Endothelial cell of umbilical vein (primary cell): ENCODE data around the gene SRSF10. TPM values are rescaled to one million over a fixed set of nuclear protein-coding genes. Genes with fewer than 3 reads are reported as not detected.

Experiments
- Bru-seq: library from RNA; stranded (reverse); fragments of 400-500 nt; gene quantifications from one replicate; lab custom pipeline; 2021; lab: Mats Ljungman, UMichigan
- BruChase-seq, 2 experiments: library from RNA; stranded (reverse); fragments of 400-500 nt; gene quantifications; one replicate each; lab custom pipeline; 2021; lab: Mats Ljungman, UMichigan
- BruUV-seq: library from RNA; stranded (reverse); fragments of 400-500 nt; replicated peaks from 2 replicates; lab custom pipeline; 2021; lab: Mats Ljungman, UMichigan
- CTCF ChIA-PET: fragments of 300-600, 350-600 bp; sonication (Branson Sonifier 250); formaldehyde crosslinking; loops from one replicate; lab custom pipeline; 2021; ENCODE audit warnings: antibody characterized with exemption, inconsistent platforms; lab: Charles Lee
- POLR2A ChIA-PET: fragments of 300-600, 350-600 bp; sonication (Branson Sonifier 250); formaldehyde crosslinking; loops from one replicate; lab custom pipeline; 2021; ENCODE audit warnings: antibody characterized with exemption, inconsistent platforms; lab: Charles Lee
- DNase-seq: peaks from one replicate; pipeline ENCODE4 v3.0.0-alpha.2; 2011; ENCODE audit warnings: low read depth, low spot score
- FAIRE-seq: peaks from 2 replicates; lab custom pipeline; 2011; peaks lifted over from hg19 to GRCh38; lab: Jason Lieb, UNC
- H2AFZ ChIP-seq: 2 replicates; pipeline ENCODE4 v1.6.0; 2012; ENCODE audit warnings: low read depth, low read length, control low read depth, inconsistent platforms
- H3K27ac ChIP-seq: 2 replicates; pipeline ENCODE4 v1.5.1; 2011; ENCODE audit warnings: low read depth, mild to moderate bottlenecking, control low read depth, low read length, moderate library complexity; ENCODE audit not compliant: insufficient read depth
- H3K27me3 ChIP-seq, 2 experiments: 2 replicates each; pipeline versions ENCODE4 v1.6.0 to v1.6.1; 2011; ENCODE audit warnings: low read length in 2 of 2, mixed read lengths in 1 of 2; ENCODE audit not compliant: control insufficient read depth in 2 of 2, insufficient read depth in 2 of 2
- H3K36me3 ChIP-seq, 2 experiments: 2 replicates in 1 of 2; 3 replicates in 1 of 2; pipeline ENCODE4 v1.5.1; 2011; ENCODE audit warnings: low read length in 2 of 2, mild to moderate bottlenecking in 1 of 2, moderate library complexity in 1 of 2; ENCODE audit not compliant: control insufficient read depth in 2 of 2, insufficient read depth in 2 of 2; ENCODE audit errors: extremely low read depth in 1 of 2
- H3K4me1 ChIP-seq: 3 replicates; pipeline ENCODE4 v1.5.1; 2011; ENCODE audit warnings: mild to moderate bottlenecking, low read length; ENCODE audit not compliant: control insufficient read depth, insufficient read depth; ENCODE audit errors: extremely low read depth
- H3K4me2 ChIP-seq: 2 replicates; pipeline ENCODE4 v1.6.1; 2011; ENCODE audit warnings: low read length, control low read depth, mixed read lengths; ENCODE audit not compliant: insufficient read depth
- H3K4me3 ChIP-seq, 3 experiments: fragments of 200-600 bp in 1 of 3; sonication (generic), shearing (Covaris generic) in 1 of 3; replicated peaks in 1 of 3; 2 replicates each; pipeline ENCODE4 v1.5.1; 2011 to 2016; ENCODE audit warnings: control low read depth in 3 of 3, low read length in 3 of 3, mild to moderate bottlenecking in 2 of 3, inconsistent platforms in 1 of 3, low read depth in 1 of 3, moderate library complexity in 1 of 3; ENCODE audit not compliant: insufficient read depth in 1 of 3
- H3K79me2 ChIP-seq: 2 replicates; pipeline ENCODE4 v1.6.0; 2012; ENCODE audit warnings: low read length, inconsistent platforms; ENCODE audit not compliant: control insufficient read depth, insufficient read depth
- H3K9ac ChIP-seq: replicated peaks from 2 replicates; pipeline ENCODE3; 2011; ENCODE audit warnings: low read length, control low read depth; ENCODE audit not compliant: insufficient read depth; ENCODE audit errors: extremely low read depth
- H3K9me1 ChIP-seq: replicated peaks from 3 replicates; pipeline ENCODE4 v1.6.0; 2011; ENCODE audit warnings: mild to moderate bottlenecking, low read length; ENCODE audit not compliant: control insufficient read depth, insufficient read depth; ENCODE audit errors: extremely low read depth
- H3K9me3 ChIP-seq: replicated peaks from 2 replicates; pipeline ENCODE4 v1.5.1; 2012; ENCODE audit warnings: low read length, inconsistent platforms; ENCODE audit not compliant: control insufficient read depth, insufficient read depth
- H4K20me1 ChIP-seq: replicated peaks from 2 replicates; pipeline ENCODE3; 2011; ENCODE audit warnings: mild to moderate bottlenecking, low read length; ENCODE audit not compliant: control insufficient read depth, insufficient read depth; ENCODE audit errors: extremely low read depth
- CTCF ChIP-seq, 2 donors: IDR thresholded peaks; 1 replicate in 1 of 2; 2 replicates in 1 of 2; pipeline ENCODE4 v1.5.1; 2011; ENCODE audit warnings: low read length in 2 of 2, mild to moderate bottlenecking in 2 of 2, moderate library complexity in 2 of 2, control low read depth in 1 of 2, inconsistent platforms in 1 of 2, low read depth in 1 of 2; ENCODE audit not compliant: insufficient read depth in 1 of 2; ENCODE audit errors: extremely low read depth in 1 of 2
- JUN ChIP-seq: IDR thresholded peaks from 2 replicates; pipeline ENCODE4 v1.6.1; 2011; ENCODE audit warnings: borderline replicate concordance, low read depth; ENCODE audit not compliant: insufficient read length, insufficient read depth
- MAX ChIP-seq: IDR thresholded peaks from 2 replicates; pipeline ENCODE4 v1.6.1; 2011; ENCODE audit not compliant: insufficient read depth, insufficient read length
- MYC ChIP-seq: IDR thresholded peaks from one replicate; pipeline ENCODE4 v1.6.1; 2011; ENCODE audit warnings: mild to moderate bottlenecking, low read depth, low read length
- POLR2A ChIP-seq: IDR thresholded peaks from 2 replicates; pipeline ENCODE4 v1.6.1; 2012; ENCODE audit warnings: low read depth, mild to moderate bottlenecking, control low read depth, low read length
- POLR2AphosphoS5 ChIP-seq: IDR thresholded peaks from 2 replicates; pipeline ENCODE4 v1.6.1; 2012; ENCODE audit warnings: low read depth, mild to moderate bottlenecking, control low read depth, low read length, moderate library complexity; ENCODE audit not compliant: insufficient read depth
- dilution Hi-C: fragments of 300-500 bp; cut with MboI; formaldehyde crosslinking; loops from one replicate; pipeline ENCODE4 v1.15.0; 2019; ENCODE audit warnings: low sequenced_read_pairs; ENCODE audit not compliant: extremely low pct_ligation_motif_present
- intact Hi-C: fragments of 100-400 bp; cut with micrococcal nuclease; formaldehyde crosslinking; loops from one replicate; pipeline ENCODE4 v1.10.0; 2022
- long read RNA-seq: library from polyadenylated mRNA; stranded (forward); transcript quantifications from one replicate; pipeline ENCODE4 v2.0.0, GENCODE V29; 2021
- polyA minus RNA-seq, 3 experiments: library from RNA; depleted of rRNA, polyadenylated mRNA; stranded (reverse); fragments of >200 nt; gene quantifications; 1 replicate in 1 of 3; 2 replicates in 2 of 3; pipeline ENCODE4 v1.2.3, GENCODE V29; 2011
- polyA plus RNA-seq, 4 experiments: library from polyadenylated mRNA; depleted of rRNA in 3 of 4; stranded (reverse) in 3 of 4; unstranded in 1 of 4; fragments of >200 nt; gene quantifications; 2 replicates each; pipeline versions ENCODE4 v1.2.1 to v1.2.3, GENCODE V29; 2011 to 2012; ENCODE audit warnings: missing spikeins in 1 of 4
- total RNA-seq: library from RNA; stranded (reverse); gene quantifications from 2 replicates; pipeline ENCODE4 v1.2.3, GENCODE V29; 2021

Gene SRSF10
- total RNA-seq (124 and 125 TPM in 2 replicates), polyA plus RNA-seq (81.2 and 135 TPM in 2 replicates), polyA minus RNA-seq (124 and 131 TPM in 2 replicates), Bru-seq, nascent RNA (percentile 99 among the genes with signal in this experiment), BruChase-seq, experiment 1, labeled RNA remaining after a 6-hour chase (percentile 98 among the genes with signal in this experiment), BruChase-seq, experiment 2, labeled RNA remaining after a 2-hour chase (percentile 99 among the genes with signal in this experiment)
- polyA plus RNA-seq (2011; cell fraction: cytosol; rRNA removed), result 79.0 and 87.1 TPM in 2 replicates
- polyA plus RNA-seq (2011; cell fraction: nucleus; rRNA removed), result 167 and 242 TPM in 2 replicates
- 76.3 and 105 TPM in 2 replicates for polyA plus RNA-seq (2012)
- polyA minus RNA-seq (2011; cell fraction: cytosol; rRNA and poly(A)+ RNA removed), result 71.4 TPM
- polyA minus RNA-seq (2011; cell fraction: nucleus; rRNA and poly(A)+ RNA removed), result 204 and 272 TPM in 2 replicates
- long read RNA-seq, partial matches to known transcripts, result 4 of 61 reads
- long read RNA-seq, other reads (novel, unspliced or antisense), result 52 of 61 reads

- TF ChIP-seq POLR2A, result peak; percentile 98
- TF ChIP-seq MYC, result peak; percentile 41
- peak in 1 of 2 donors; percentile 39 for TF ChIP-seq CTCF (IDR thresholded peaks at IDR 0.05; ENCODE audit: extremely low read depth in 1 of 2, insufficient read depth in 1 of 2, low read depth in 1 of 2, low read length in 2 of 2)
- TF ChIP-seq JUN, result no peak
- TF ChIP-seq POLR2AphosphoS5, result peak; percentile 99
- peak; percentile 71 for TF ChIP-seq MAX
- Histone ChIP-seq H3K9me1 (no peaks in the 10 kb centered on the region), H3K4me2 (peak within 1 kb of the TSS; percentile 98), H3K79me2 (peaks cover 50% of the 10 kb centered on the region), H3K4me3 (peak within 1 kb of the TSS; percentile 79 to 100 (median 85)), H3K4me1 (peaks cover 46% of the 10 kb centered on the region), H4K20me1 (peaks cover 21% of the 10 kb centered on the region), H3K27me3 (no peaks in the 10 kb centered on the region), H3K36me3 (peaks cover 0 to 5% of the 10 kb centered on the region in 2 experiments), H2AFZ (peak within 1 kb of the TSS; percentile 67), H3K27ac (peak within 1 kb of the TSS; percentile 94), H3K9ac (peak within 1 kb of the TSS; percentile 98), H3K9me3 (no peaks in the 10 kb centered on the region)
- dilution Hi-C loops, result no loop called here
- POLR2A ChIA-PET, result interaction anchor here (0.6 to 1.1 kb wide), 5 partner anchors 9 to 48 kb away, joined by 3 to 6 read pairs (median 3); no protein-coding TSS in a partner anchor
- CTCF ChIA-PET, result interaction anchor here (1.0 to 5.8 kb wide), 5 partner anchors 9 to 48 kb away, joined by 3 to 61 read pairs (median 4); no protein-coding TSS in a partner anchor
- peak; percentile 99 for DNase-seq
- no TSS peak for BruUV-seq
- intact Hi-C loops, result loop anchor here (1.0 kb wide), 4 partner anchors 21 to 48 kb away; partner anchors contain the start of gene PNRC2
- peak; percentile 83 for FAIRE-seq
Measured at GRCh38 chr1:23979881-23980727, at the start of gene SRSF10. Gene SRSF10, minus strand, starts transcription at chr1:23980327. Its CDS starts 72 bp downstream, at chr1:23980255.
